IPS-18c (cell line): Measurements from ENCODE around the gene MTMR12.

ENCODE experiments used
- H3K4me3 ChIP-seq: 2 replicates; pipeline ENCODE4 v1.7.0; 2013; ENCODE audit warnings: low read depth, mild to moderate bottlenecking, low read length, moderate library complexity; ENCODE audit not compliant: insufficient read depth
- H3K9me3 ChIP-seq: one replicate; pipeline ENCODE4 v1.6.1; 2013; ENCODE audit warnings: mild to moderate bottlenecking, low read length, moderate library complexity; ENCODE audit not compliant: control insufficient read depth, insufficient read depth

MTMR12 gene

GRCh38 chr5:32201122-32201753 lies 111.5 kb downstream of the MTMR12 start:
- Histone ChIP-seq H3K4me3 (no peak overlapping the region), H3K9me3 (peaks cover 2% of the 10 kb centered on the region)

DNA sequence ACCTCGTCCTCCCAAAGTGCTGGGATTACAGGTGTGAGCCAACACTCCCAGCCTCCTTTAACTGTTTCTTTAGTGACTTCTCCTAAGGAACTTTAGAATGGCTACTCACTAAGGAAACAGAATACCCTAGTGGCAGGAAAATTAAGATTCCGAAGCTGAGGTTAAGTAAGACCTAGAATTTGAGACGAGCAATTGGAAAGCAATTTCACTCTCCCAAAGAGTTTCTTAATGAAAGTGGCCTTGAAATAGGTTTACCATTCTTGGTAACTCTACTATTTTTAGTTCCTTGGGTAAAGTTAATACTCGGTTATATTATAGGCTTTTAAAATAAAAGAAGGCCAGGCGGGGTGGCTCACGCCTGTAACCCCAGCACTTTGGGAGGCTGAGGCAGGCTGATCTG lies 115.7 kb downstream of the MTMR12 start:
- peaks cover 2% of the 10 kb centered on the region for H3K9me3 ChIP-seq

DNA sequence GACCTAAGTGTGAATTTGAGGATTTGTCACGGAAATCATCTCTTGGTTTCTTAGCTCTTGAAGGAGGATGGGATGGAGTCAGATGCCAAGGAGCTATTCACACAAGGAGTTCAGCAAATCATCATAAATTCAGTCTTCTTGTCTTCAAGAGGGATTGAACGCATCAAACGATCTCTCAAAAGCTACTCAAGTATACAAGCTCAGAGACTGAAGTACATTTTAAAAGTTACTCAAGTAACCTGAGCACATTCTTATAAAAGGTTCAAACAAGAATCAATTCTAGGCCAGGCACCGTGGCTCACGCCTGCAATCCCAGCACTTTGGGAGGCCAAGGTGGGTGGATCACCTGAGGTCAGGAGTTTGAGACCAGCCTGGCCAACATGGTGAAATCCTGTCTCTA lies 117.5 kb downstream of the MTMR12 start:
- H3K9me3 ChIP-seq = peaks cover 2% of the 10 kb centered on the region

More for the DNA sequence above, 115.7 kb downstream of the MTMR12 start:
- no peak overlapping the region for H3K4me3 ChIP-seq

DNA sequence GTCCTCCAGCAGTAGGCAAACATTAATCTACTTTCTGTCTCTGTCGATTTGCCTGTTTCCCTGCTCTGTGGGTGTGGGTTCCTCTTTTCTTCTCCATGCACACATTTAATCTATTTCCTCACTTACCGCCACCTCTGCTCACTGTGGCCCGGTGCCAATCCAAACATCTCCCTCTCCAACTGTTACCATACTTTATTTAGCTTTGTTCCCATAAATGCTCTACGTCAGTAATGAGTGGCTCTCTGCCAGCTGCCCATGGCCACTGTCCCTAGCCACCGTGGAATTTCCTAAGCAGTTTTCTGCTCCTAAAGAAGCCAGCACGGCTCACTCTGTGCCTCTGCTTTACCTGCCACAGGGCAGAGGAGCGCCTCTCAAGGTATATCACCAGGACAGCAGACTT lies 119.1 kb downstream of the MTMR12 start:
- peaks cover 2% of the 10 kb centered on the region for H3K9me3 ChIP-seq
- no peak overlapping the region for H3K4me3 ChIP-seq

More for the DNA sequence above, 117.5 kb downstream of the MTMR12 start:
- no peak overlapping the region for H3K4me3 ChIP-seq

GRCh38 chr5:32190095-32190494 lies 122.6 kb downstream of the MTMR12 start:
- Histone ChIP-seq H3K9me3 (peaks cover 2% of the 10 kb centered on the region), H3K4me3 (no peak overlapping the region)

DNA sequence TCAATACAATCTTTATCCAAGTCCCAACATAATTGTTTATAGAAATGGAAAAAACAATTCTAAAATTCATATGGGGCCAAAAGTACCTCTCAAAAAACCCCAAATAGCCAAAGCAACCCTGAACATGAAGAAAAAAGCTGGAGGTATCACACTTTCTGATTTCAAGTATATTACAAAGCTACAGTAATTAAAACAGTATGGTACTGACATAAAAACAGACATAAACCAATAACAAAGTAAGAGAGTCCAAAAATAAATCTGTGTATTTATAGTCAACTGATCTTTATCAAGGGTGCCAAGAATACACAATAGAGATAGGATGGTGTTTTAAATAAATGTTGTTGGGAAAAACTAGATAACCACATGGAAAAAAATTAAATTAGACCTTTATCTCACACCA lies 125.1 kb downstream of the MTMR12 start:
- H3K4me3 ChIP-seq = no peak overlapping the region
- H3K9me3 ChIP-seq = peaks cover 4% of the 10 kb centered on the region

- Histone ChIP-seq H3K9me3 (peaks cover 4% of the 10 kb centered on the region), H3K4me3 (no peak overlapping the region)
These were observed 130.2 kb downstream of the MTMR12 start for GRCh38 chr5:32182463-32183063.
